ELF-1 (cell line): Measurements from ENCODE around the gene L3MBTL4.
"Not testable (repeated sequence)": the region's sequence is repeated elsewhere in the genome, so short reads cannot be mapped to it uniquely, and the experiment has no call there.

ENCODE experiments used
- DNase-seq: peaks from one replicate; pipeline ENCODE4 v3.0.0-alpha.2; 2016; ENCODE audit warnings: low read depth, low spot score

L3MBTL4 gene

GRCh38 chr18:6406910-6407470 lies 7.7 kb downstream of the L3MBTL4 start:
- DNase-seq = no peak

- no peak for DNase-seq
These were observed 8.4 kb downstream of the L3MBTL4 start for GRCh38 chr18:6406075-6406909.

- DNase-seq = no peak
These were observed 9.3 kb downstream of the L3MBTL4 start for GRCh38 chr18:6405237-6406074.

GRCh38 chr18:6404834-6405233 lies 9.9 kb downstream of the L3MBTL4 start:
- DNase-seq = no peak

GRCh38 chr18:6401687-6402086 lies 13.0 kb downstream of the L3MBTL4 start:
- DNase-seq = peak; percentile 46

- DNase-seq = no peak
These were observed 14.9 kb downstream of the L3MBTL4 start for GRCh38 chr18:6399776-6400175.

GRCh38 chr18:6397931-6398566 lies 16.7 kb downstream of the L3MBTL4 start:
- DNase-seq = no peak

GRCh38 chr18:6396847-6397246 lies 17.9 kb downstream of the L3MBTL4 start:
- no peak for DNase-seq

GRCh38 chr18:6396276-6396675 lies 18.4 kb downstream of the L3MBTL4 start:
- no peak for DNase-seq

GRCh38 chr18:6389005-6389404 lies 25.7 kb downstream of the L3MBTL4 start:
- no peak for DNase-seq

- peak; percentile 64 for DNase-seq
These were observed 31.7 kb downstream of the L3MBTL4 start for GRCh38 chr18:6382963-6383362.

- DNase-seq = not testable (repeated sequence)
These were observed 37.2 kb downstream of the L3MBTL4 start for GRCh38 chr18:6377473-6377872.

GRCh38 chr18:6376433-6377229 lies 38.1 kb downstream of the L3MBTL4 start:
- DNase-seq = no peak

GRCh38 chr18:6374935-6375529 lies 39.7 kb downstream of the L3MBTL4 start:
- DNase-seq = no peak

GRCh38 chr18:6374340-6374739 lies 40.4 kb downstream of the L3MBTL4 start:
- DNase-seq = no peak

- no peak for DNase-seq
These were observed 41.5 kb downstream of the L3MBTL4 start for GRCh38 chr18:6373187-6373586.

- no peak for DNase-seq
These were observed 43.6 kb downstream of the L3MBTL4 start for GRCh38 chr18:6370886-6371635.

- DNase-seq = no peak
These were observed 44.3 kb downstream of the L3MBTL4 start for GRCh38 chr18:6370410-6370809.

GRCh38 chr18:6368017-6368416 lies 46.7 kb downstream of the L3MBTL4 start:
- no peak for DNase-seq

GRCh38 chr18:6367208-6367607 lies 47.5 kb downstream of the L3MBTL4 start:
- no peak for DNase-seq
